ENCODE results near the gene SPATA12. TPM values are rescaled to one million over a fixed set of nuclear protein-coding genes. Genes with fewer than 3 reads are reported as not detected.

SPATA12 gene
- total RNA-seq, 4 donors from 2014 or later: not detected

DNA sequence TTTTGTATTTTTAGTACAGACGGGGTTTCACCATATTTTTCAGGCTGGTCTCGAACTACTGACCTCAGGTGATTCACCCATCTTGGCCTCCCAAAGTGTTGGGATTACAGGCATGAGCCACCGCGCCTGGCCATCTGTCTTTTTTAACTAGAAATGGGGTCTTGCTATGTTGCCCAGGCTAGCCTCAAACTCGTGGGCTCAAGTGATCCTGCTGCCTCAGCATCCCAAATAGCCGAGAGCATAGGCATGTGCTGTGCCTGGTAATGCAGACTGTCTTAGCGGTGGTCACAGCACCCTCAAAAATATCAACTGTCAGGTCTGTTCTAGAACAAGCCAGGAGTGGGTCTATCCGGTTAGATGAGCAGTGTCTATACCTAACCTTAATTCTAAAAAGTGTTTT is 48.2 kb downstream of the SPATA12 start:
- DNase-seq (ENCODE audit: low spot score) (no peak), ATAC-seq (ENCODE audit: low FRiP score) (no peak)
- TF ChIP-seq, protein P1, sequence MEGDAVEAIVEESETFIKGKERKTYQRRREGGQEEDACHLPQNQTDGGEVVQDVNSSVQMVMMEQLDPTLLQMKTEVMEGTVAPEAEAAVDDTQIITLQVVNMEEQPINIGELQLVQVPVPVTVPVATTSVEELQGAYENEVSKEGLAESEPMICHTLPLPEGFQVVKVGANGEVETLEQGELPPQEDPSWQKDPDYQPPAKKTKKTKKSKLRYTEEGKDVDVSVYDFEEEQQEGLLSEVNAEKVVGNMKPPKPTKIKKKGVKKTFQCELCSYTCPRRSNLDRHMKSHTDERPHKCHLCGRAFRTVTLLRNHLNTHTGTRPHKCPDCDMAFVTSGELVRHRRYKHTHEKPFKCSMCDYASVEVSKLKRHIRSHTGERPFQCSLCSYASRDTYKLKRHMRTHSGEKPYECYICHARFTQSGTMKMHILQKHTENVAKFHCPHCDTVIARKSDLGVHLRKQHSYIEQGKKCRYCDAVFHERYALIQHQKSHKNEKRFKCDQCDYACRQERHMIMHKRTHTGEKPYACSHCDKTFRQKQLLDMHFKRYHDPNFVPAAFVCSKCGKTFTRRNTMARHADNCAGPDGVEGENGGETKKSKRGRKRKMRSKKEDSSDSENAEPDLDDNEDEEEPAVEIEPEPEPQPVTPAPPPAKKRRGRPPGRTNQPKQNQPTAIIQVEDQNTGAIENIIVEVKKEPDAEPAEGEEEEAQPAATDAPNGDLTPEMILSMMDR (IDR thresholded peaks at IDR 0.05): no peak

GRCh38 chr3:57109437-57110199 is 49.2 kb downstream of the SPATA12 start:
- ATAC-seq (ENCODE audit: low FRiP score): no peak
- TF ChIP-seq, protein P1 (IDR thresholded peaks at IDR 0.05): no peak
- no peak for DNase-seq (ENCODE audit: low spot score)

- DNase-seq (ENCODE audit: low spot score) (no peak), ATAC-seq (ENCODE audit: low FRiP score) (no peak)
- TF ChIP-seq, protein P1 (IDR thresholded peaks at IDR 0.05): no peak
Measured at GRCh38 chr3:57110214-57110613, 49.8 kb downstream of the SPATA12 start.

GRCh38 chr3:57110798-57111197 is 50.3 kb downstream of the SPATA12 start:
- DNase-seq (ENCODE audit: low spot score): no peak
- TF ChIP-seq, protein P1 (IDR thresholded peaks at IDR 0.05): no peak
- no peak for ATAC-seq (ENCODE audit: low FRiP score)

GRCh38 chr3:57112206-57112605 is 51.7 kb downstream of the SPATA12 start:
- TF ChIP-seq, protein P1 (IDR thresholded peaks at IDR 0.05): no peak
- no peak for DNase-seq (ENCODE audit: low spot score)
- ATAC-seq (ENCODE audit: low FRiP score): no peak

DNA sequence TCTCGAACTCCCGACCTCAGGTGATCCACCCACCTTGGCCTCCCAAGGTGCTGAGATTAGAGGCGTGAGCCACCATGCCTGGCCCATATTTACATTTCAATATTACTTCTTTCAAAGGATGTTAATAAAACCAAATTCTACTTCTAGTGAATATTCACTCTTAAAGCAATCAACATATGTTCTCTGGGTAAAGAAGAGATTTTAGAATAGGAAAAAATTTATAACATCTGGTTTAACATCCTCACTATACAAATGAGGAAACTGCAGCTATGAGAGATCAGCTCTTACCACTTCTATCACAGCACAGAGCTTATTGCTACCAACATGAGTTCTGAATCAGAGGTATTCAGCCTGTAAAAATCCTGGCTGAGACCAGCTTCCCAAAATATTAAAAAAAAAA is 56.0 kb downstream of the SPATA12 start:
- no peak for DNase-seq (ENCODE audit: low spot score)
- ATAC-seq (ENCODE audit: low FRiP score): no peak
- TF ChIP-seq, protein P1 (IDR thresholded peaks at IDR 0.05): no peak

GRCh38 chr3:57118254-57118653 is 57.8 kb downstream of the SPATA12 start:
- ATAC-seq (ENCODE audit: low FRiP score) (no peak), DNase-seq (ENCODE audit: low spot score) (no peak)
- TF ChIP-seq, protein P1 (IDR thresholded peaks at IDR 0.05): no peak
